Esophagus squamous epithelium (tissue), 5 donors: Measurements from ENCODE around the gene HMMR. TPM values are rescaled to one million over a fixed set of nuclear protein-coding genes. Genes with fewer than 3 reads are reported as not detected.

Experiments used
- DNase-seq: peaks from one replicate; lab custom pipeline; 2025; lab: John Stamatoyannopoulos, UW
- H3K27ac ChIP-seq, 4 donors: fragments of 200-600 bp; sonication (generic); one replicate each; pipeline ENCODE4 v1.5.1; 2016 to 2019; ENCODE audit warnings: mild to moderate bottlenecking in 1 of 4
- H3K27me3 ChIP-seq, 4 donors: fragments of 200-600 bp; sonication (generic); 1 replicate in 3 of 4; 2 replicates in 1 of 4; pipeline versions ENCODE4 v1.5.1 to v1.6.0; 2017 to 2021; ENCODE audit warnings: antibody characterized with exemption in 1 of 4
- H3K36me3 ChIP-seq, 3 donors: fragments of 200-600 bp; sonication (generic); one replicate each; pipeline ENCODE4 v1.5.1; 2016 to 2019
- H3K4me1 ChIP-seq, 3 donors: fragments of 200-600 bp; sonication (generic); one replicate each; pipeline ENCODE4 v1.5.1; 2017 to 2019
- H3K4me3 ChIP-seq, 4 donors: fragments of 200-600 bp; sonication (generic); 1 replicate in 3 of 4; 2 replicates in 1 of 4; pipeline ENCODE4 v1.5.1; 2016 to 2019; ENCODE audit warnings: mild to moderate bottlenecking in 2 of 4, moderate library complexity in 1 of 4
- H3K9me3 ChIP-seq, 3 donors: fragments of 200-600 bp; sonication (generic); one replicate each; pipeline ENCODE4 v1.5.1; 2016 to 2019
- POLR2A ChIP-seq, 4 donors: fragments of 450-650 bp; IDR thresholded peaks; one replicate each; pipeline ENCODE4 v1.6.1; 2017; ENCODE audit warnings: antibody characterized with exemption in 4 of 4, mild to moderate bottlenecking in 4 of 4, moderate library complexity in 3 of 4
- WGBS, 2 donors: methylation state at CpG; one replicate each; pipeline ENCODE4 v1.1.5; 2018; 5-methylcytosine and 5-hydroxymethylcytosine counted together
- intact Hi-C: fragments of 100-400 bp; cut with DNase I; formaldehyde crosslinking; loops from one replicate; pipeline ENCODE4 v1.15.0; 2022
- total RNA-seq, 4 donors: library from RNA; depleted of rRNA; stranded (reverse); fragments of >200 nt; gene quantifications; one replicate each; pipeline ENCODE4 v1.1.0, GENCODE V29; 2016
- TF ChIP-seq, protein P1 (sequence below), 6 experiments: fragments of 450-650 bp in 4 of 6; fragments of 200-600 bp in 2 of 6; sonication (generic) in 2 of 6; IDR thresholded peaks; one replicate each; pipeline ENCODE4 v1.5.1; 2016 to 2019; ENCODE audit warnings: antibody characterized with exemption in 6 of 6, mild to moderate bottlenecking in 4 of 6, moderate library complexity in 4 of 6
- donor health status: DM: yes; HTN: yes; CAD: no.

The HMMR gene
- total RNA-seq, 4 donors from 2014 or later, result 3.2 to 23.7 (median 11.1) TPM

DNA sequence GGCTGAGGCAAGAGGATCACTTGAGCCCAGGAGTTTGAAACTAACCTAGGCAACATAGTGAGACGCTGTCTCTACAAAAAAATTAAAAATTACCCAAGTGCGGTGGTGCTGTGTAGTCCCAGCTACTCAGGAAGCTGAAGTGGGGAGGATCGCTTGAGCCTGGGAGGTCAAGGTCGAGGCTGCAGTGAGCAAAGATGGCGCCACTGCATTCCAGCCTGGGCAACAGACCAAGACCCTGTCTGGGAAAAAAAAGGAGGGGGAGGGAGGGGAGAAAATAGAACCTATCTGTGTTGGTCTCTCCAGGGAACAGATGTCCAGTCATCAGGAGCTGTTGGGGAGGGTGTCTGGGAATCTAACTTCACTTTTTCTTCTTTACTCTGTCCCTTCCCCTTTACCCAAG lies 69.3 kb downstream of the HMMR start:
- no peak for DNase-seq
- 90 to 95% methylated on average over 3 to 5 of the region's 5 CpGs for WGBS, 2 donors
- Histone ChIP-seq H3K36me3 (no peaks in the 10 kb centered on the region), H3K27me3 (no peaks in the 10 kb centered on the region), H3K4me1 (no peaks in the 10 kb centered on the region), H3K9me3 (no peaks in the 10 kb centered on the region), H3K4me3 (no peak overlapping the region), H3K27ac (no peak overlapping the region)
- intact Hi-C loops, result no loop called here
- TF ChIP-seq POLR2A (IDR thresholded peaks at IDR 0.05), result no peak
- TF ChIP-seq, protein P1, sequence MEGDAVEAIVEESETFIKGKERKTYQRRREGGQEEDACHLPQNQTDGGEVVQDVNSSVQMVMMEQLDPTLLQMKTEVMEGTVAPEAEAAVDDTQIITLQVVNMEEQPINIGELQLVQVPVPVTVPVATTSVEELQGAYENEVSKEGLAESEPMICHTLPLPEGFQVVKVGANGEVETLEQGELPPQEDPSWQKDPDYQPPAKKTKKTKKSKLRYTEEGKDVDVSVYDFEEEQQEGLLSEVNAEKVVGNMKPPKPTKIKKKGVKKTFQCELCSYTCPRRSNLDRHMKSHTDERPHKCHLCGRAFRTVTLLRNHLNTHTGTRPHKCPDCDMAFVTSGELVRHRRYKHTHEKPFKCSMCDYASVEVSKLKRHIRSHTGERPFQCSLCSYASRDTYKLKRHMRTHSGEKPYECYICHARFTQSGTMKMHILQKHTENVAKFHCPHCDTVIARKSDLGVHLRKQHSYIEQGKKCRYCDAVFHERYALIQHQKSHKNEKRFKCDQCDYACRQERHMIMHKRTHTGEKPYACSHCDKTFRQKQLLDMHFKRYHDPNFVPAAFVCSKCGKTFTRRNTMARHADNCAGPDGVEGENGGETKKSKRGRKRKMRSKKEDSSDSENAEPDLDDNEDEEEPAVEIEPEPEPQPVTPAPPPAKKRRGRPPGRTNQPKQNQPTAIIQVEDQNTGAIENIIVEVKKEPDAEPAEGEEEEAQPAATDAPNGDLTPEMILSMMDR (IDR thresholded peaks at IDR 0.05), result no peak

DNA sequence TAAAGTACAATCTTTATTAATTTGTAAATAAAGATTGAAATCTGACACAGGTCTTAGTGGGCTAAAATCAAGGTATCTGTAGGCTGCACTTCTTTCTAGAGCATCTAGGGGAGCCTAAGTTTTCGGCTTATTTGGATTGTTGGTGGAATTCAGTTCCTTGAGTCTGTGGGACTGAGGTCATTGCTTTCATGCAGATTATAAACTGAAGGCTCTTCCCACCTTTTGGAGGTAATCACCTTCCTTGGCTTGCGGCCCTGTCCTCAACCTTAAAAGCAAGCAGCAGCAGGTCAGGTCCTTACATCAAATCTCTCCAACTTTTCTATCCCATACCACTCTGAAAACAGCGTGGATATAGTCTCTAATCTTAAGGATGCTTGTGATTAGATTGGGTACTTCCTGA lies 70.8 kb downstream of the HMMR start:
- no peak for DNase-seq
- no peak overlapping the region for H3K4me3 ChIP-seq
- intact Hi-C loops, result no loop called here

DNA sequence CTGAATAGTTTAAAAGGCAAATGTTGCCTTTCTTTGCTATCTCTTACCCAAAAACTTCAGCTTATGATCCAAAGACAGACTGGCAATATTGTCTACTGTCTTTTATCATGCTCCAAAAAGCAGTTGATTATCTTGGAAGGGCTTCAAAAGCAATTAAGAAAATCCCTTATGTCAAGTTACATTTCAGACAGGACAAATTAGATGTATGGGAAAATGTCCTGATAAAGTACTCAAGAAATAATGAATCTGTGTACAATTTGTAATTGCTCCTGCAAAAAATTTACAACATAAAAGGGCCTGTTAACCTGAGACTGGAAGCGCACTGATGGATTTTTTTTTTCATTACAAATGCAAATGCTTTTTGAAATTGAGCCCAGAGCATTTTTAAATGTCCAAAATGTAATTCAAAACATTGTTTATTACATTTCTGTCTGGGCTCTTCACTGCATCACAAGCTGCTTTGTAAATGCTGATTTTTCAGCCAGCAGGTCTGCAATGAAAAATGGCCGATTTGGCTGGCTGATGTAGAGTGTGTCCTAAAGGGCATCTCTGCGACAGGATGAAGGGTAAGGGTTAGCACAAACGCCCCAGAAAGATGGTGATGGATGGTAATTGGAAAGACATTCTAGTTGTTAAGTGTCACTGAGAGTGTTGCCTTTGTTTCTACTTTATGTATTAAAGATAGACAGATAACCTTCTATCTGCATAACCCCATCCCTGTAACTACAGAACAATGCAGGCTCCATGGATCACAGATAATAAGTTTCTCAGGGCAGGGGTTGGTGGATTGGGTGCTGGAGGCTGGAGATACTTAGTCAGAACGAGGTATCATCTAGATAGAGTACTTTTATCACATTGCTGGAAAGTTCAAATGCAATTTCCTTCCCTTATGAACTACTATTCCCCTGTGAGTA lies 72.0 kb downstream of the HMMR start:
- WGBS, 2 donors, result 59 to 66% methylated on average over 5 of the region's 5 CpGs
- Histone ChIP-seq H3K9me3 (no peaks in the 10 kb centered on the region), H3K4me1 (no peaks in the 10 kb centered on the region), H3K27ac (no peak overlapping the region), H3K27me3 (no peaks in the 10 kb centered on the region), H3K4me3 (no peak overlapping the region), H3K36me3 (no peaks in the 10 kb centered on the region)
- no peak for TF ChIP-seq POLR2A (IDR thresholded peaks at IDR 0.05)
- TF ChIP-seq, protein P1 (IDR thresholded peaks at IDR 0.05), result no peak
- intact Hi-C loops, result no loop called here
- DNase-seq, result no peak

More for the DNA sequence above, 70.8 kb downstream of the HMMR start:
- H3K27ac ChIP-seq, result no peak overlapping the region
- H3K36me3 ChIP-seq, result no peaks in the 10 kb centered on the region
- 65 to 85% methylated on average over 3 of the region's 3 CpGs for WGBS, 2 donors
- no peaks in the 10 kb centered on the region for H3K9me3 ChIP-seq
- H3K27me3 ChIP-seq, result no peaks in the 10 kb centered on the region
- TF ChIP-seq, protein P1 (IDR thresholded peaks at IDR 0.05), result no peak
- TF ChIP-seq POLR2A (IDR thresholded peaks at IDR 0.05), result no peak
- H3K4me1 ChIP-seq, result no peaks in the 10 kb centered on the region

DNA sequence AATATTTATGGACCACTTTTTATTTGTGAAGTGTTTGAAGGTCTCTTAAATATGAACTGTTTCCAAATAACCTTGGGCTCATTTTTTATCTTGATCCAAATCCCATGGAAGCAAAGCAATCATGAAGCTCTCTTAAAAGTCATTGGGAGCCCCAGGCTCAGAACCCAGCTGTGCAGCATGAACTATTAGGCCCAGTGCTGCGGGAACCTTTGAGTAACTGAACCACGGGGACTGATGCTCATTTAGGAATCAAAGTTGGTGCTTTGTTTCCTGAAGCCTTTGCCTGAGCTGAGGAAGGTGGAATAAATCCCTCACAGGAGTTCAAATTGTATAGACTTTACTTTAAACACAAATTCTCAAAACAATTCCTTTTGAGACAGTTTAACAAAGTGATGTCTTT lies 72.8 kb downstream of the HMMR start:
- DNase-seq, result no peak
- H3K9me3 ChIP-seq, result no peaks in the 10 kb centered on the region
- H3K27me3 ChIP-seq, result no peaks in the 10 kb centered on the region
- H3K4me1 ChIP-seq, result no peaks in the 10 kb centered on the region
- intact Hi-C loops, result no loop called here
- 63 to 75% methylated on average over 2 of the region's 2 CpGs for WGBS, 2 donors
- no peak overlapping the region for H3K27ac ChIP-seq
- no peak overlapping the region for H3K4me3 ChIP-seq
- TF ChIP-seq POLR2A (IDR thresholded peaks at IDR 0.05), result no peak
- TF ChIP-seq, protein P1 (IDR thresholded peaks at IDR 0.05), result no peak
- no peaks in the 10 kb centered on the region for H3K36me3 ChIP-seq

DNA sequence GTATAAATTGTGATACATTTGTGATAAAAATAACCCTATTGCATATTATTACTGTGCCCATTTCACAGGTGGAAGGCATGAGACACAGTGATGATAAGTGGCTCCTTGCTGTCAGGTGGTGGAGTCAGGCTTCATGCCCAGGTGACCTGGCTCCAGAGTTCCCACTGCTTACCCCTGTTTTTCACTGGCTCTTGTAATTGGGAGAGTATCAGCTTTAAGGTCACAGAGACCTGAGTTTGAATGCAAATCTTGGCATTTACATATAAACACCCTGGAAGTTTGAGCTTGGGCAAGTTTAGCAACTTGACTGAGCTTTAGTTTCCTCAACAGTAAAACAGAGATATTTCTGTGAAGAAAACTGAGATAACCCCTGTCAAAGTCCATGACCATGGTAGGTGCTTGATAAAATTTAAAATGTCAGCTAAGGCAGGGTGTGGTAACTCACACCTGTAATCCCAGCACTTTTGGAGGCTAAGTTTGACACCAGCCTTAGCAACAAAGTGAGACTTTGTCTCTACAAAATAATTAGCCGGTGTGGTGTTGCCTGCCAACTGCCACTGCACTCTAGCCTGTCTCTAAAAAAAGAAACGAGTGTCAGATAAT lies 74.2 kb downstream of the HMMR start:
- H3K4me1 ChIP-seq, result no peaks in the 10 kb centered on the region
- no peak overlapping the region for H3K27ac ChIP-seq
- no peaks in the 10 kb centered on the region for H3K27me3 ChIP-seq
- H3K4me3 ChIP-seq, result no peak overlapping the region
- no peaks in the 10 kb centered on the region for H3K9me3 ChIP-seq
- no peaks in the 10 kb centered on the region for H3K36me3 ChIP-seq
- no peak for DNase-seq
- intact Hi-C loops, result no loop called here
- no peak for TF ChIP-seq POLR2A (IDR thresholded peaks at IDR 0.05)
- TF ChIP-seq, protein P1 (IDR thresholded peaks at IDR 0.05), result no peak
- WGBS, 2 donors, result 51 to 56% methylated on average over 2 of the region's 2 CpGs
